ENCODE data around the gene TTI1. TPM values are rescaled to one million over a fixed set of nuclear protein-coding genes. Genes with fewer than 3 reads are reported as not detected.

TTI1 gene
- total RNA-seq, 1 experiment from 2014 or later = 38.3 TPM

Other genes starting within 250 kb of the TTI1 start
- gene VSTM2L, start 130.3 kb downstream of the TTI1 start, total RNA-seq (2014; rRNA removed; shearing (Covaris generic); ENCODE audit: low replicate concordance) = 0.14 TPM in 1 of 2 replicates, not detected in the other
- gene RPRD1B, start 290 bp upstream of the TTI1 start, total RNA-seq (2014; rRNA removed; shearing (Covaris generic); ENCODE audit: low replicate concordance) = 20.3 and 68.2 TPM in 2 replicates
- gene TGM2, start 131.8 kb upstream of the TTI1 start, total RNA-seq (2014; rRNA removed; shearing (Covaris generic); ENCODE audit: low replicate concordance) = 0.11 and 0.15 TPM in 2 replicates
- not detected in 2 replicates for gene KIAA1755, start 227.3 kb upstream of the TTI1 start, total RNA-seq (2014; rRNA removed; shearing (Covaris generic); ENCODE audit: low replicate concordance)